Adrenal gland (tissue), 5 donors: Measurements from ENCODE around the gene SBK2.

Experiments
- CTCF ChIP-seq, 6 experiments: fragments of 450-650 bp in 4 of 6; fragments of 200-600 bp in 2 of 6; sonication (generic) in 1 of 6; IDR thresholded peaks; 1 replicate in 5 of 6; 2 replicates in 1 of 6; pipeline versions ENCODE4 v1.5.1 to v1.8.0; 2016 to 2021; ENCODE audit warnings: antibody characterized with exemption in 6 of 6, mild to moderate bottlenecking in 2 of 6, moderate library complexity in 1 of 6
- POLR2A ChIP-seq, 2 donors: fragments of 450-650 bp; IDR thresholded peaks; one replicate each; pipeline ENCODE4 v1.6.1; 2017; ENCODE audit warnings: antibody characterized with exemption in 2 of 2, mild to moderate bottlenecking in 2 of 2, moderate library complexity in 1 of 2
- donor health status: DM: no; HTN: no; CAD: no.

- no peak for TF ChIP-seq POLR2A (IDR thresholded peaks at IDR 0.05)
- no peak for TF ChIP-seq CTCF (IDR thresholded peaks at IDR 0.05)
Measured at GRCh38 chr19:55576746-55577145, 39.8 kb upstream of the SBK2 start.
